DOHH2 (cell line): ENCODE data around the gene TMEM258.

Experiments used
- EZH2phosphoT487 ChIP-seq: fragments of 200-600 bp; sonication (generic); IDR thresholded peaks from 2 replicates; pipeline ENCODE4 v1.6.1; 2017; ENCODE audit warnings: borderline replicate concordance, mild to moderate bottlenecking, antibody characterized with exemption, low read length, moderate library complexity, mixed read lengths
- TF ChIP-seq, protein P1 (sequence below): fragments of 200-600 bp; sonication (generic); IDR thresholded peaks from one replicate; pipeline ENCODE4 v1.5.1; 2014; ENCODE audit warnings: antibody characterized with exemption, mild to moderate bottlenecking, low read depth, low read length; ENCODE audit not compliant: poor library complexity, severe bottlenecking

GRCh38 chr11:61834278-61835048, 42.1 kb upstream of the TMEM258 start:
- TF ChIP-seq, protein P1, sequence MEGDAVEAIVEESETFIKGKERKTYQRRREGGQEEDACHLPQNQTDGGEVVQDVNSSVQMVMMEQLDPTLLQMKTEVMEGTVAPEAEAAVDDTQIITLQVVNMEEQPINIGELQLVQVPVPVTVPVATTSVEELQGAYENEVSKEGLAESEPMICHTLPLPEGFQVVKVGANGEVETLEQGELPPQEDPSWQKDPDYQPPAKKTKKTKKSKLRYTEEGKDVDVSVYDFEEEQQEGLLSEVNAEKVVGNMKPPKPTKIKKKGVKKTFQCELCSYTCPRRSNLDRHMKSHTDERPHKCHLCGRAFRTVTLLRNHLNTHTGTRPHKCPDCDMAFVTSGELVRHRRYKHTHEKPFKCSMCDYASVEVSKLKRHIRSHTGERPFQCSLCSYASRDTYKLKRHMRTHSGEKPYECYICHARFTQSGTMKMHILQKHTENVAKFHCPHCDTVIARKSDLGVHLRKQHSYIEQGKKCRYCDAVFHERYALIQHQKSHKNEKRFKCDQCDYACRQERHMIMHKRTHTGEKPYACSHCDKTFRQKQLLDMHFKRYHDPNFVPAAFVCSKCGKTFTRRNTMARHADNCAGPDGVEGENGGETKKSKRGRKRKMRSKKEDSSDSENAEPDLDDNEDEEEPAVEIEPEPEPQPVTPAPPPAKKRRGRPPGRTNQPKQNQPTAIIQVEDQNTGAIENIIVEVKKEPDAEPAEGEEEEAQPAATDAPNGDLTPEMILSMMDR = no peak
- TF ChIP-seq EZH2phosphoT487 = no peak
